ENCODE measurements around the gene PRLR. TPM values are rescaled to one million over a fixed set of nuclear protein-coding genes. Genes with fewer than 3 reads are reported as not detected.

PRLR gene
- total RNA-seq, 2 experiments from 2014 or later: 0.14 TPM; not detected in 1

GRCh38 chr5:35026280-35026840 is 203.9 kb downstream of the PRLR start:
- no peak for ATAC-seq
- Mint-ChIP-seq H3K4me3 (no peak overlapping the region), H3K4me1 (no peaks in the 10 kb centered on the region), H3K9me3 (ENCODE audit: low read depth) (no peaks in the 10 kb centered on the region), H3K36me3 (no peaks in the 10 kb centered on the region), H3K27ac (no peak overlapping the region), H3K27me3 (peaks cover 22% of the 10 kb centered on the region)
- CTCF ChIA-PET: no interaction called here
- DNase-seq: no peak

GRCh38 chr5:35024911-35025510 is 205.3 kb downstream of the PRLR start:
- ATAC-seq (no peak), DNase-seq (no peak)
- Mint-ChIP-seq H3K36me3 (no peaks in the 10 kb centered on the region), H3K4me3 (no peak overlapping the region), H3K27ac (no peak overlapping the region), H3K9me3 (ENCODE audit: low read depth) (no peaks in the 10 kb centered on the region), H3K27me3 (peaks cover 18% of the 10 kb centered on the region), H3K4me1 (no peaks in the 10 kb centered on the region)
- CTCF ChIA-PET: no interaction called here

- Mint-ChIP-seq H3K27me3 (peaks cover 8% of the 10 kb centered on the region), H3K36me3 (no peaks in the 10 kb centered on the region), H3K4me1 (no peaks in the 10 kb centered on the region), H3K9me3 (ENCODE audit: low read depth) (no peaks in the 10 kb centered on the region), H3K27ac (no peak overlapping the region), H3K4me3 (no peak overlapping the region)
- CTCF ChIA-PET: no interaction called here
- DNase-seq: no peak
- no peak for ATAC-seq
Observed at GRCh38 chr5:35023391-35024178, 206.7 kb downstream of the PRLR start.

- peaks cover 4% of the 10 kb centered on the region for H3K4me1 Mint-ChIP-seq
- ATAC-seq: no peak
Observed at GRCh38 chr5:35016174-35017051, 213.9 kb downstream of the PRLR start.

GRCh38 chr5:35015063-35015462 is 215.2 kb downstream of the PRLR start:
- CTCF ChIA-PET: interaction anchor here (2.0 kb wide), 1 partner anchor 12 kb away, joined by 6 read pairs; no protein-coding TSS in a partner anchor
- DNase-seq: no peak
- H3K27me3 Mint-ChIP-seq: peaks cover 22% of the 10 kb centered on the region
- H3K36me3 Mint-ChIP-seq: no peaks in the 10 kb centered on the region
- H3K9me3 Mint-ChIP-seq (ENCODE audit: low read depth): no peaks in the 10 kb centered on the region
- no peak overlapping the region for H3K27ac Mint-ChIP-seq
- no peak overlapping the region for H3K4me3 Mint-ChIP-seq
- ATAC-seq: no peak
- peaks cover 4% of the 10 kb centered on the region for H3K4me1 Mint-ChIP-seq

More at GRCh38 chr5:35016174-35017051, 213.9 kb downstream of the PRLR start:
- CTCF ChIA-PET: interaction anchor here (2.0 kb wide), 1 partner anchor 13 kb away, joined by 6 read pairs; no protein-coding TSS in a partner anchor
- DNase-seq: no peak
- Mint-ChIP-seq H3K27ac (no peak overlapping the region), H3K9me3 (ENCODE audit: low read depth) (no peaks in the 10 kb centered on the region), H3K36me3 (no peaks in the 10 kb centered on the region), H3K27me3 (peaks cover 19% of the 10 kb centered on the region), H3K4me3 (no peak overlapping the region)

GRCh38 chr5:35012796-35013195 is 217.5 kb downstream of the PRLR start:
- DNase-seq: no peak
- no peak overlapping the region for H3K27ac Mint-ChIP-seq
- H3K4me1 Mint-ChIP-seq: peaks cover 4% of the 10 kb centered on the region
- no peaks in the 10 kb centered on the region for H3K36me3 Mint-ChIP-seq
- no peaks in the 10 kb centered on the region for H3K9me3 Mint-ChIP-seq (ENCODE audit: low read depth)
- no peak overlapping the region for H3K4me3 Mint-ChIP-seq
- no peak for ATAC-seq
- H3K27me3 Mint-ChIP-seq: peaks cover 40% of the 10 kb centered on the region
- CTCF ChIA-PET: no interaction called here

GRCh38 chr5:35012365-35012764 is 217.9 kb downstream of the PRLR start:
- peaks cover 43% of the 10 kb centered on the region for H3K27me3 Mint-ChIP-seq
- DNase-seq: no peak
- H3K9me3 Mint-ChIP-seq (ENCODE audit: low read depth): no peaks in the 10 kb centered on the region
- no peak for ATAC-seq
- CTCF ChIA-PET: no interaction called here
- peaks cover 4% of the 10 kb centered on the region for H3K4me1 Mint-ChIP-seq
- H3K36me3 Mint-ChIP-seq: no peaks in the 10 kb centered on the region
- no peak overlapping the region for H3K4me3 Mint-ChIP-seq
- no peak overlapping the region for H3K27ac Mint-ChIP-seq

GRCh38 chr5:35010676-35011075 is 219.6 kb downstream of the PRLR start:
- Mint-ChIP-seq H3K27ac (no peak overlapping the region), H3K9me3 (ENCODE audit: low read depth) (no peaks in the 10 kb centered on the region), H3K4me3 (no peak overlapping the region), H3K27me3 (peaks cover 36% of the 10 kb centered on the region), H3K36me3 (no peaks in the 10 kb centered on the region), H3K4me1 (no peaks in the 10 kb centered on the region)
- no peak for DNase-seq
- ATAC-seq: no peak
- CTCF ChIA-PET: no interaction called here

GRCh38 chr5:35009657-35010056 is 220.6 kb downstream of the PRLR start:
- Mint-ChIP-seq H3K4me1 (no peaks in the 10 kb centered on the region), H3K4me3 (no peak overlapping the region), H3K36me3 (no peaks in the 10 kb centered on the region), H3K9me3 (ENCODE audit: low read depth) (no peaks in the 10 kb centered on the region), H3K27me3 (peaks cover 34% of the 10 kb centered on the region), H3K27ac (no peak overlapping the region)
- DNase-seq (no peak), ATAC-seq (no peak)
- CTCF ChIA-PET: no interaction called here

- peaks cover 37% of the 10 kb centered on the region for H3K27me3 Mint-ChIP-seq
- DNase-seq (no peak), ATAC-seq (no peak)
- H3K4me3 Mint-ChIP-seq: no peak overlapping the region
- CTCF ChIA-PET: no interaction called here
- H3K27ac Mint-ChIP-seq: no peak overlapping the region
- no peaks in the 10 kb centered on the region for H3K36me3 Mint-ChIP-seq
- H3K4me1 Mint-ChIP-seq: no peaks in the 10 kb centered on the region
- no peaks in the 10 kb centered on the region for H3K9me3 Mint-ChIP-seq (ENCODE audit: low read depth)
Observed at GRCh38 chr5:35009019-35009418, 221.3 kb downstream of the PRLR start.

- H3K4me1 Mint-ChIP-seq: no peaks in the 10 kb centered on the region
- H3K27me3 Mint-ChIP-seq: peaks cover 49% of the 10 kb centered on the region
- ATAC-seq: no peak
- CTCF ChIA-PET: interaction anchor here (1.1 to 5.0 kb wide), 5 partner anchors 36 to 530 kb away, joined by 4 to 30 read pairs (median 13); no protein-coding TSS in a partner anchor
- no peak overlapping the region for H3K27ac Mint-ChIP-seq
- H3K4me3 Mint-ChIP-seq: no peak overlapping the region
- no peaks in the 10 kb centered on the region for H3K36me3 Mint-ChIP-seq
- DNase-seq: no peak
- no peaks in the 10 kb centered on the region for H3K9me3 Mint-ChIP-seq (ENCODE audit: low read depth)
Observed at GRCh38 chr5:35004771-35005170, 225.5 kb downstream of the PRLR start.

GRCh38 chr5:35004200-35004599 is 226.1 kb downstream of the PRLR start:
- Mint-ChIP-seq H3K27me3 (peaks cover 46% of the 10 kb centered on the region), H3K4me1 (no peaks in the 10 kb centered on the region), H3K36me3 (no peaks in the 10 kb centered on the region), H3K27ac (no peak overlapping the region), H3K4me3 (no peak overlapping the region), H3K9me3 (ENCODE audit: low read depth) (no peaks in the 10 kb centered on the region)
- CTCF ChIA-PET: interaction anchor here (1.1 to 5.0 kb wide), 8 partner anchors 27 to 529 kb away, joined by 3 to 30 read pairs (median 9); no protein-coding TSS in a partner anchor
- no peak for ATAC-seq
- no peak for DNase-seq

Measured in activated CD8-positive, alpha-beta memory T cell treated with anti-CD3 and anti-CD28 coated beads, Interleukin-2, amount 10 ng/mL, durations not matched to agents 7 days and 5 days (primary cell).